NCI-H524 (cell line): ENCODE data around the gene GPR17.

Source experiments
- DNase-seq, 2 experiments: peaks; one replicate each; lab custom pipeline; 2025; lab: John Stamatoyannopoulos, UW

Gene GPR17

GRCh38 chr2:127671557-127672302 lies 25.8 kb downstream of the GPR17 start:
- DNase-seq = no peak

DNA sequence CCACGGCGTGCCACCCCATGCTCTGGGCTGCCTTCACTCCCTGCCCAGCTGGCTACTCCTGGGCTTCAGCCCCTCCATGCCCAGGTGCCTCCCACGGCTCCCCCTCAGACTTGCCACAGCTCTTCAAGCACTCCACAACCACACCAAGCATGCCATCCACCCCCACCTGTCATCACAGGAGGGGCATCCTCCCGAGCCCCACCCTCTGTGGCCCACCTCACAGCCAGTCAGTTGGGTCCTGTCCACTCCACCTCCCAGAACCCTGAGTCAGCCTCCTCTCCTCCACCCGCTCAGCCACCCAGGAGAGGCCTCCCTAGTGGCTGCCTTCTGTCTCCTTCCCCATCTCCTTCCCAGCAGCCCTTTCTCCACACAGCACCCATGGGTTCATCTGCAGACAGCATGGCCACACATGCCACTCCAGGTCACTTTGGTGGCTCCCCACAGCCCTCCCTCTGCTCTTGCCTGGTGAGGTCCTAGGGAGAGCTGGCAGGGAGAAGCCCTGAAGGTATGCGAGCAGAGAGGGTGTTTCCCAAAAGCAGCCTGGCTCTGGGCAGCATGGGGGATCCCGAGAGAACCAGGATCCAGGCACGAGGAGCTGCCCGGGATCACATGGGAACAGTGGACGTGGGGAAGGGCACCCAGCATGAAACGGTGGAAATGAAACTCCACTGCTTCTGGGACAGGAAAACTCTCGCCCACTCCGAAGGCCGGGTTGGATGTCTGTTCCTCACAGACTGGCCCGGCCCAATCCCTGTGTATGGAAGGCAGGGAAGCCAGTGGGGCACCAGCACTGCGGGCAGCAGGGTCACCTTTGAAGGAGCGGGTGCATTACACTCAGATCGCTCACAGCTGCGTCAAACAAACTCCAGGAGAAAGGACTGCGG lies 26.6 kb downstream of the GPR17 start:
- DNase-seq = no peak

DNA sequence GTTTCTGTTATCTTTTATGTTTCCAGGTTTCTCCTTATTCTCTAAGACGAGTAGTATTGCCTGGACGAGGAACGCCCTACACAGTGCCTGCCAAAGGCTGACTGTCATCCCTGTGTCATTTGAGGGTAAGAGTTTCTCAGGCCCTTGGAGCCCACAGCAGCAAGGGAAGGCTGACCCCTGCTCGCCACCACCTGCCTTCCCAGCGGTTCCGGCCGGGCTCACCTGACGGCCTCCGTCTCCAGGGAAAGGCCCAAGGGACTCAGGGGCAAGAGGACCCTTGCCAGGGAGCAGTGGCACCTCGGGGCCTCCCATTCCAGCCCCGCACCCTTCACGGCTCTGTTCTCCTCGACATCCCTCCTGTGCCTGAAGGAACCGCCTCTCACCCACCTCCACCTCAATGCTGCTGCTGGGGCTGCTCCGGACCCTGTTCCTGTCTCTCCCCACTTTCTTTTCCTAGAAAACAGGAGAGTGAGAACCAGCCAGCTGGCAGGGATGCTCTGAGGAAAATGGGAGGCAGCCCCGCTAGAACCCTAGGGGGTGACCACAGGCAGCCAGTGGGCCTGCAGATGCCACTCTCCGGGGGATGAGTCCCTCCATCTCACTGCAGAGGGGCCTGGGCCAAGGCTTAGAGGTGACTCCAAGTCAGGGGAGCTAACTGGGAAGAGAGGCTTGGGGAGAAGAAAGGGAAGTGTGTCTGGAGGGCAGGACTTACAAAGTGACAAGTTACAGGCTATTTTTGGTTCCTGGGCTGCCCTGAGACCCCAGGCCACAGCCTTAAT lies 27.5 kb downstream of the GPR17 start:
- no peak for DNase-seq

- peak in 1 of 2 experiments; percentile 21 for DNase-seq
These were observed 28.6 kb downstream of the GPR17 start for GRCh38 chr2:127674241-127675209.

DNA sequence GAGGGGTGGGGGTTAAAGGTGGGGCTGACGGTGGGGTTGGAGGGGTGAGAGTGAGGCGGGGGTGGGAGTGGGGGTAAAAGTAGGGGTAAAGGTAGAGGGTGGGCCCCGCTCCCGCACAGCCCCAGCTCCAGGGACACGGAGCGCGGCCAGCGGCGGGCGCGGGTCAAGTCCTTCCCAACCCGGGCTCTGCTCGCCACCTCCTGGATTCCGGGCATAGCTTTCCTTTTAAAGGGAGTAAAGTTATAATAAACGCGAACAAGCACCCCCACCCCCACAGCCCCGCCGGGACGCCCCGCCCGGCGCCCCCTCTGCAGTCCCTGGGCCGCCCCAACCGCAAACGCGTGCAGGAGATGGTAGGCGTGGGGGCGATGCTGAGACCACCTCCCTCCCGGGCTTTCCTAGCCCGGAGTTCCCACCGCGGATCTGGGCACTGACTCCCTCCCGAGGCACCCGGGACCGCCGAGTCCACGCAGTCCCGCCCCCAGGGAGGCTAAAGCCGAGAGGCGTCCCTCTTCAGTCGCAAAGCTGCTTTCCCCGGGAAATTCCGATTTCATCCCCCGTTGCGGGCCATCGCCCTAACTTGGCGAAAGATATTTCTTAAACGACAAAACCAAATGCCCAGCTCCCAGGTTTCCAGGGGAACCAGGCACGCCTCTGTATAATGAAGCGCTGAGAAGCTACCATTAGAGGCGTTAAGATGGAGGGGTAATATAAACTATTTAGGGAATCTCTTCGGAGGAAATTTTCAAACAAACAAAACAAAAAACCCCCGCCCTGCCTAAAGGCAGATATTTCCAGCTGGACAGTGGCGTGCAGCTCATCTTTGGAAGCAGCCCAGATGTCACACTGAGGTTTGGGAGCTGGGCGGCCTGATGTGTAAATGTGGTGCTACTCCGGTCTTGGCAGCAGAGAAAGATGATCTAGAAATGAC lies 29.6 kb downstream of the GPR17 start, which contains the start of gene LIMS2:
Gene LIMS2 (minus strand): TSS at position 200 of the 931 bp plus-strand sequence. CDS start 506 bp downstream, outside the sequence.
- peak in 1 of 2 experiments; percentile 23 for DNase-seq

GRCh38 chr2:127676906-127677305 lies 31.0 kb downstream of the GPR17 start:
- DNase-seq = peak in 1 of 2 experiments; percentile 13

GRCh38 chr2:127678531-127678930 lies 32.6 kb downstream of the GPR17 start:
- no peak for DNase-seq

GRCh38 chr2:127678991-127679390 lies 33.0 kb downstream of the GPR17 start:
- no peak for DNase-seq

DNA sequence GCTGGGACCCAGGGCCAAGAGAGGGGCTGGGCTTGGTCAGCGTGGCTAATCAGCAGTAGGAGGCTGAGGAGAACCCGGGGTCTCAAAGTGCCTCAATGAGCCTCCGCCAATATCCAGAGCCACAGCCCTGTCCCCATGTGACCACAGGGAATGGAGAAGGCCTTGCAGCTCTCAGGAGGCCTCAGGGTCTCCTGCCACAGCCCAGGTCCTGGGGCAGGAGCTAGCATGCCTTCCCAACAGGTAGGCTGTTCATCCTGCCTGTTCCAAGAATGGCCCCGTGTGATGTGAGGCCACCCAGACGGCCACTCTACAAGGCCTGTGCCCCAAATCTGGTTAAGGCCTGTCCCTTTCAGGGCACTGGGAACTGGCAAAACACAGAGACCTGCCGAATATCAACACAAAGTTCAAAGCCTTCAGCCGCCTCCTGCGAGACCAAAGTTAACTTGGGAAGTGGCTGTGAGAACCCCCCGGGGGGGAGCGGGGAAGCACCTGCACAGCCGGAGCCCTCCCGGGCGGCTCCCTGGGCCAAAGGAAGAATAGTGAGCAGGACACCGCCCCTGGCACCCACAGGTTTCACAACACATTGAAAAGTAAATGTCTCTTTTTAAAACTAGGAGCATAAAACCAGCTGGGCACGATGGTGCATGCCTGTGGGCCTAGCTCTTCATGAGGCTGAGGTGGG lies 33.9 kb downstream of the GPR17 start:
- DNase-seq = no peak

DNA sequence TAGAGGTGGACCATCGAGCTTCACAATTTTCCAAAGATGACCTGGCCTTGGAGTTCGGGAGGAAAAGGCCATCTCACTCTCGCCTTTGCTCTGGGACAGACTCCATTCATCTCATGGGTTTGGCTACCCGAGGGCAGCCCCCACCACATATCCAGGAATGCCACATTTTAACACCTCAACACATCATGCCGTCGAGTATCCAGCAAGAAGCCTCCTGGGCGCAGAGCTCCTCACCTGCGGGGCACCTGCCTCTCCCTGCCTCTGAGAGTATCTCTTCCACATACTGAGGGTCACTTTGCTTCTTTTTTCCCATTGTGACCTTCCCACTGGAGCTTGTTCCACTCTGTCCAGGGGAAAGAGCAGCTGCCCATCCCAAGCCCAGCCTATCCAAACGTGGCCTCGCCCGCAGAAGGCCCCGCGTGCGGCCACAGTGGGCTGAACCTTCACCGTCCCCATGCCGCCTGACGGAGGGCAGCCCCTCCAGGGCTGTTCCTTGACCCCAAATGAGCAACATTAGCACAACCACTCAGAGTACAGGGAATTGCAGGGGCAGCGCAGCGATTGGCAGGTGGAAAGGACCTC lies 34.8 kb downstream of the GPR17 start:
- DNase-seq = no peak

GRCh38 chr2:127681288-127681804 lies 35.4 kb downstream of the GPR17 start:
- no peak for DNase-seq

DNA sequence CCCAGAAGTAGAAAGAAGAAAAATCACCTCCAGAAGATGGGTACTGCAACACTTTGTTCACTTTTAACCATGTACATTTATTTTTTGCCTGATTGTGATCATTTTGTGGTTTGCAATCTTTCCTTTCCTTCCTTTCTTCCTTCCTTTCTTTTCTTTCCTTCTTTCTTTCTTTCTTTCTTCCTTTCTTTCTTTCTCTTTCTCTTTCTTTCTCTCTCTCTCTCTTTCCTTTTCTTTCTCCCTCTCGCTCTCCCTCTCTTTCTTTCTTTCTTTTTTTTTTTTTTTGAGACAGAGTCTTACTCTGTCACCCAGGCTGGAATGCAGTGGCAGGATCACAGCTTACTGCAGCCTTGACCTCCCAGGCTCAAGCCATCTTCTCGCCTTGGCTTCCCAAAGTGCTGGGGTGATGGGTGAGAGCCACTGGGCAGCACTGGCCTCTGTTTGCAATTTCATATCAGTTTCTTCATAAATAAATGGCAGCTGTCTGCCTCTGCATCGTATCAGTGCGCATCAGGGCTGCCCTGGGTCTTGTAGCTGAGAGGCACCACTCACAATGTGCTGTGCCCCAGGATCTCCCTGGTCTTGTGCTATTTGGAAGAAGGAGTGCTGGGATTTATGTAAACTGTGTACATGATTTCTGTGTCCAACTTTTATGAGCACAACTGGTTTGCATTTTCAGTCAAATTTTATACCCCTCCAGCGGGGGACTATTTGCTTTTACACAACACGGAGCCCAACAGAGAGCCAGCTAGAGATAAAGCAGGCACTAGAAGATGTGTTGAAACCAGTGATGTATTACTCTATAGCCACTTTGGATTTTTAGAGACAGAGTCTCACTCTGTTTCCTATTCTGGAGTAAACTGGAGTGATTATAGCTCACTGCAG lies 36.3 kb downstream of the GPR17 start:
- no peak for DNase-seq

- no peak for DNase-seq
These were observed 37.1 kb downstream of the GPR17 start for GRCh38 chr2:127683056-127683455.

- DNase-seq = no peak
These were observed 37.8 kb downstream of the GPR17 start for GRCh38 chr2:127683757-127684156.

- DNase-seq = no peak
These were observed 39.6 kb downstream of the GPR17 start for GRCh38 chr2:127685410-127686080.

DNA sequence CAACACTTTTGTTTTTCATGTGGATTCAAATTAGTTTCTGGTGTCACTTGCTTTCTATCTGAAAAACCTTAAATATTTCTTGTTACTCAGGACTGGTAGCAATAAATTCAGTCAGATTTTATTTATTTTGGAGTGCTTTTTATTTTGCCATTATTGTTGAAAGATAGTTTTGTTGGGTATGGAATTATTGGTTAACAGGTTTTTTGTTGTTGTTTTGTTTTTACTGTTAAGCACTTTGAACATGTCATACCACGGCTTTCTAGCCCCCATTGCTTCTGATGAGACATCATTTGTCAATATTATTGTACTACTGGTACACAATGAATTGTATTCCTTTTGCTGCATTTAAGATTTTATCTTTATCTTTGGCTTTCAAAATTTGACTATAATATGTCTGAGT lies 42.5 kb downstream of the GPR17 start:
- no peak for DNase-seq

GRCh38 chr2:127690696-127691095 lies 44.7 kb downstream of the GPR17 start:
- no peak for DNase-seq
